A549 treated with CpdA at 1 μM for 4 hours (cell line): ENCODE measurements around the gene NEB. TPM values are rescaled to one million over a fixed set of nuclear protein-coding genes. Genes with fewer than 3 reads are reported as not detected.

Experiments
- total RNA-seq: library from RNA; stranded (reverse); fragments of 200-300 nt; extraction: Qiagen RNA extraction; gene quantifications from 5 replicates; pipeline ENCODE4 v1.2.3, GENCODE V29; 2022; ENCODE audit warnings: low read depth

NEB gene, protein sequence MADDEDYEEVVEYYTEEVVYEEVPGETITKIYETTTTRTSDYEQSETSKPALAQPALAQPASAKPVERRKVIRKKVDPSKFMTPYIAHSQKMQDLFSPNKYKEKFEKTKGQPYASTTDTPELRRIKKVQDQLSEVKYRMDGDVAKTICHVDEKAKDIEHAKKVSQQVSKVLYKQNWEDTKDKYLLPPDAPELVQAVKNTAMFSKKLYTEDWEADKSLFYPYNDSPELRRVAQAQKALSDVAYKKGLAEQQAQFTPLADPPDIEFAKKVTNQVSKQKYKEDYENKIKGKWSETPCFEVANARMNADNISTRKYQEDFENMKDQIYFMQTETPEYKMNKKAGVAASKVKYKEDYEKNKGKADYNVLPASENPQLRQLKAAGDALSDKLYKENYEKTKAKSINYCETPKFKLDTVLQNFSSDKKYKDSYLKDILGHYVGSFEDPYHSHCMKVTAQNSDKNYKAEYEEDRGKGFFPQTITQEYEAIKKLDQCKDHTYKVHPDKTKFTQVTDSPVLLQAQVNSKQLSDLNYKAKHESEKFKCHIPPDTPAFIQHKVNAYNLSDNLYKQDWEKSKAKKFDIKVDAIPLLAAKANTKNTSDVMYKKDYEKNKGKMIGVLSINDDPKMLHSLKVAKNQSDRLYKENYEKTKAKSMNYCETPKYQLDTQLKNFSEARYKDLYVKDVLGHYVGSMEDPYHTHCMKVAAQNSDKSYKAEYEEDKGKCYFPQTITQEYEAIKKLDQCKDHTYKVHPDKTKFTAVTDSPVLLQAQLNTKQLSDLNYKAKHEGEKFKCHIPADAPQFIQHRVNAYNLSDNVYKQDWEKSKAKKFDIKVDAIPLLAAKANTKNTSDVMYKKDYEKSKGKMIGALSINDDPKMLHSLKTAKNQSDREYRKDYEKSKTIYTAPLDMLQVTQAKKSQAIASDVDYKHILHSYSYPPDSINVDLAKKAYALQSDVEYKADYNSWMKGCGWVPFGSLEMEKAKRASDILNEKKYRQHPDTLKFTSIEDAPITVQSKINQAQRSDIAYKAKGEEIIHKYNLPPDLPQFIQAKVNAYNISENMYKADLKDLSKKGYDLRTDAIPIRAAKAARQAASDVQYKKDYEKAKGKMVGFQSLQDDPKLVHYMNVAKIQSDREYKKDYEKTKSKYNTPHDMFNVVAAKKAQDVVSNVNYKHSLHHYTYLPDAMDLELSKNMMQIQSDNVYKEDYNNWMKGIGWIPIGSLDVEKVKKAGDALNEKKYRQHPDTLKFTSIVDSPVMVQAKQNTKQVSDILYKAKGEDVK (N-terminal part only)
- total RNA-seq, result 0.29 to 0.86 TPM (median 0.34 TPM) in 5 replicates

DNA sequence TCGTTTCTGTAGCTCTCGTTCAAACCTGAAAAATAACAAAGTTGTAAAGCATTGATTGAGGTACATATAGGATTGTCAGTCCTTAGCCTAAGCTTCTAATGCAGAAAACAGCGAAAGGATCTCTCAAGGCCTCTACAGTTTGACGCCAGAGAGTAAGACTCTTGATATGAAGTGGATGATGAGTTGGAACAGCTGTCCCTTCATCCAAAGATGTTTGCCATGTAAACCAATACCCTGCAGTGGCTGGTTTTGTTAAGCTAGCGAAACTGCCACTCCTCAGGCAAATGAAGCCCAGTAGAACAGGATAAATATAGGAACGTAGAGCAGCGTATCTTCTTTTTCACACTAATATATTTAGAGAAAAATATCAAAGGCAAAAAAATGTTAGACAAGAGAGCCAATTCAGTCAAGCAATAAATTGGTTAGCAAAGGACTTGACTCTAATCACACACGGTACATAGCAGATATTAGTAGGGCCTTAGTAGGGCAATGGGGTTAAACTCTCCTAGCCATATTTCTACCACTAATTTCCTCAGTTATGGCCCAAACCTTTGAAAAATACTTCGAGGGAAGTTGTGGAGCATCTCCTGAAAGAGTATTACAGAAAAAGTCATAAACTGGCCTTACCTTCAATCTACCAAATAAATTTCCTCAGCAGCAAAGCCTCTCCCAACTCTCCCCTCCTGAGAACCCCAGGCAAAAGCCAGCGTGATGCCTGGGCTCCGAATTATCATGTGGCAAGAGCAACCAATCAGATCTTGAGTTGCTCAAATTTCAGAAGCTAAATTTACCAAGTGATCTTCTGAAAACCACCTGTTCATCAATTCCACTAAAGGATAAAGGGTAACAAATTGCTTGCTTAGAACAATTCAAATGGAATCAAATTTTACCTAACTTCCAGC is at the start of gene NEB:
Gene NEB (minus strand): TSS at position 706 of the 902 bp plus-strand sequence. CDS start 1,320 bp downstream, outside the sequence.

Other genes with a start within 250 kb of the NEB start
- gene ARL5A, start 93.9 kb upstream of the NEB start, total RNA-seq, result 20.1 to 26.9 TPM (median 22.8 TPM) in 5 replicates